Hair follicular keratinocyte (primary cell): Measurements from ENCODE around the gene PYCR2. TPM values are rescaled to one million over a fixed set of nuclear protein-coding genes. Genes with fewer than 3 reads are reported as not detected.

Source experiments
- total RNA-seq: library from RNA; depleted of rRNA; stranded (reverse); fragments of >200 nt; gene quantifications from 2 replicates; pipeline ENCODE4 v1.2.3, GENCODE V29; 2015

The PYCR2 gene
- total RNA-seq, result 78.9 and 89.9 TPM in 2 replicates

DNA sequence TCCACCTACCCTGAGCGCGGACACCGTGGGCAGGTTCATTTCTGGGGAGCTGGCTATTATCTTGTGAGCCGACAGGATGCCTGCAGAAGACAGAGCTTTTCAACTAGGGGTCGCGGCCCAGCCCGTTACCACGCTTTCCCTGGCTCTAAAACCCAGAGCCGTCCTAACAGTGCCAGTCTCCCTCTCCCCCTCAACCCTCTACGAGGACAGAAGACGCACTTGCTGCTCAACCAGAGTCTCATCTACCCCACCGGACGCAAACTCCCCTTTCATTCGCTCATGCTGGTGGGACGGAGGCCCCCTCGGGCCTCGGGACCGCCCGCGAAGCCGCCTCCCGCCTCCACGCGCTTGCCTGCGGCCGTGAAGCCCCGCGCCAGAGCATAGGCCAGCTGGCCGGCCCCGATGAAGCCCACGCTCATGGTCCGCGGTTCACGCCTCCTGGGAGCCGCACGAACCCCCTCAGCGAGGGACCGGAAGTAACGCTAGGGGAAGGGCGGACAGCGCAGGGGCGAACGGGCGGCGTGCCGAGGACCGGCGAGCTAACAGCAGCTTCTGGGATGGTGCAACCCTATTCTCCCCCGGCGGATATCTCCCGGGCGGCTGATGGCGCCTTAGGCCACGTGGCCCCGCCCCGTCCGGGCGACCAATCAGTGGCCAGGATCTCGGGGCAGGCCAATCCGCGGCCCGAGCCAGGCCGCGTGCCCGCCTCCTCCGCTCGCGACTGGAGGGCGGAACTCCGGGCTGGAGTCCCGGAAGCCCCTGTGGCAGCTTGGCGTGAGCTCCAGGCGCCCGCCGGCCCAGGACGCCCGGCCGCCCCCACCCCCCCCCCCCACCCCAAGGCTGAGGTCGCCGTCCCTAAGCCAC, at the start of gene PYCR2:
TSS of gene PYCR2 (minus strand) at position 559 of the 864 bp plus-strand sequence. CDS start at position 419, 140 bp downstream.

DNA sequence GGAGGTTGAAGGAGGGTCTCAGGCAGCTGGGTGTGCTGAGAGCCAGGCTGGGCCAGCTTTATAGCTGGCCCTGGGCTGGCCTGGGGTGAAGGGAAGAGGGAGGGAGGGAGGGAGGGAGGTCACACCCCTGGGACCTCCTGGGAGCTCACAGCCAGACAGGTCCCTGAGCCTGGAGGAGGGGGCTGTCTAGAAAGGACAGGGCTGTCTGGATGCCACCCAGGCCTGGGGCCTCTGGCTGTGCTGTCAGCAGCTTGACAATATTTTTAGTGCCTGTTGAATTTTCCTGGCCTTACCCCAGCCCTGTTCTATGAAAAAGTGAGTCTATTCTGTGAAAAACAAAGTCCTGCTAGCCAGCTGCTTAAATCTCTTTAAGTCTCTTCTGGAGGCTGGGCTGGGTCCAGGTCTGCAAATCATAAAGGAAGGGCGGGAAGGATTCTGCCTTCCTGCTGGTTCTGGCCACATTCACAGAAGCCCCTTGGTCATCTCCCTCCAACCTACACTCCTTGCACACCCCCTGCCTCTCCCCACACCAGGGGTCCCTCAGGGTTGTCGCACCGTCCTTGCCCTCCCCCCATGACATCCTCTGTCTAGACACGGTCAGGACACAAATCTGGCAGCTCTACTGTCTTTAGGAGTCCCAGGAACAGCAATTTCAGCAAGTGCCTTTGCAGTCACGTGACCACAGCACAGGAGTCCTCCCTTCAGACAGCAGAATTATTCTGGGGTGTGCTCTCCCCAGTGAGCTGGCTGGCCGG, 17.3 kb upstream of the PYCR2 start, which contains the start of gene LEFTY2:
TSS of gene LEFTY2 (minus strand) at position 34 of the 755 bp plus-strand sequence. CDS start 80 bp downstream, outside the sequence.

DNA sequence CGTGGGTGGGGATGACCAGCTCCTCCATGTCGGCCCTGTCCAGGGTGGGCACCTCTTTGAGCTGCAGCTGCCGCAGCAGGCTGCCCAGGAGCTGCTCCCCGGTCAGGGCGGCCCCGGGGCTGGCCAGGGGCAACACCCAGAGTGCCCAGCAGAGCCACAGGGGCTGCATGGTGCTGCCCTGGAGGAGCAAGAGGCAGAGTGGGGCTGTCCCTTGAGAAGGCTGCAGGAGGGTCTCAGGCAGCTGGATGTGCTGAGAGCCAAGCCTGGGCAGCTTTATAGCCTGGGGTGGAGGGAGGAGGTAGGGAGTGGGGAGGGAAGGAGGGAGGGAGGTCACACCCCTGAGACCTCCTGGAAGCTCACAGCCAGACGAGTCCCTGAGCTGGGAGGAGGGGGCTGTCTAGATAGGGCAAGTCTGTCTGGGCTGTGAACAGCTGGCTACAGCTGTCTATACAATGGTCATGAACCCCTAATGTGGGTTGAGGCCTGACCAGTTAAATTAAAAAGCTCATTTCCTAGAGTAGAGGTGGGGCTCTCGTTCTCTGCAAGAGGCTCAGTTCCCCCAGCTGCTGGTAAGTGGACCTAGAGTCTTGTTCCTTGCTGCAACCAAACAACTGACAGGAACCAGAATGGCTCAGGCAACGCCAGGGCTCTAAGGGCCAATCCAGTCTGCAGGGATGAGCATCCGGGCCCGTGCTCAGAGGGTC, 35.0 kb downstream of the PYCR2 start, which contains the start of gene LEFTY1:
TSS of gene LEFTY1 (minus strand) at position 249 of the 704 bp plus-strand sequence. CDS start at position 169, 80 bp downstream.

DNA sequence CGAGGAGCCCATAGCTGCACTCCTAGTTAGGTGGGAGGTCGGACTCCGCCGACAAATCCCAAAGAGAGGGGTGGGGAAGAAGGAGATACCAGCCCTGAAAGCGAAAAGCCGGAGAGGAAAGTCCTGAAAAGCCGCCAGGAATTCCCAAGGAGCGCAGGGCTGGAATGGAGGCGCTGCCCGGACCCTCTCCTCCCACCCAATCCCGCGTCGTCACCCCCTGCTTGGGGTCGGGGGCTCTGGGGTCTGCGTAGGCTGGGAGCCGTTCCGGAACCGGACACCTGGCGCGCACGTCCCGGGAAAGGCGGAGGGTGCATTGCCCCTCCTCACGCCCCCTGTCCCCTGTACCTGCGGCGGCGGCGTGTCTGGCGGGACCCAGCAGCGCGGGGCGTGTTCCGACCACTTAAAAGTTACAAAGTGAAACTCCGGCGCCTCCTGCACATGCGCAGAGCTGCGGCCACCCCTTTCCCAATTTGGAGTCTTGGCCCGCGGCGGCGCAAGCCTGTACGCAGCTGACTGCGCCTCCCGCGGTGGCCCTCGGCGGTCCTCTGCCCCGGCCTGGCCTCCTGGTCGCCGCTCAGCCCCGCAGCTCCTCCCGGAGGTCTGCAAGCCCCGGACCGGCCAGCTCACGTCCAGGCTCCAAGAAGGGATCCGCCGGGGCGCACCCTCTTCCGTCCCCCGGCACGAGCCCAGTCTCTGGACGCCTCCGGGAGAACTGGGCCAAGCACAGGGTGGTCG, 41.9 kb downstream of the PYCR2 start, which contains the start of gene TMEM63A:
TSS of gene TMEM63A (minus strand) at position 422 of the 735 bp plus-strand sequence. CDS start 4,800 bp downstream, outside the sequence.

Other genes starting within 250 kb of the PYCR2 start
- 184 and 218 TPM in 2 replicates for gene SRP9, start 146.4 kb downstream of the PYCR2 start, total RNA-seq
- 4.6 and 5.2 TPM in 2 replicates for gene EPHX1, start 114.1 kb downstream of the PYCR2 start, total RNA-seq
- gene TMEM63A, start 41.9 kb downstream of the PYCR2 start, total RNA-seq, result 7.6 and 11.7 TPM in 2 replicates
- not detected in 2 replicates for gene LEFTY1, start 35.1 kb downstream of the PYCR2 start, total RNA-seq
- 0.08 TPM in 1 of 2 replicates, not detected in the other for gene LEFTY2, start 17.0 kb upstream of the PYCR2 start, total RNA-seq
- 12.2 and 13.0 TPM in 2 replicates for gene SDE2, start 75.1 kb upstream of the PYCR2 start, total RNA-seq
- gene H3-3A, start 138.5 kb upstream of the PYCR2 start, total RNA-seq, result 319 and 359 TPM in 2 replicates